Right lobe of liver (tissue), 4 donors: ENCODE data around the gene IRF2.
A peak's percentile ranks its signal among the peaks of the same experiment; 100 is the strongest.

Experiments
- POLR2A ChIP-seq: fragments of 450-650 bp; IDR thresholded peaks from one replicate; pipeline ENCODE4 v1.6.1; 2017; ENCODE audit warnings: antibody characterized with exemption, mild to moderate bottlenecking
- TF ChIP-seq, protein P1 (sequence below), 4 donors: fragments of 200-600 bp in 3 of 4; fragments of 450-650 bp in 1 of 4; IDR thresholded peaks; one replicate each; pipeline versions ENCODE4 v1.5.1 to v1.8.0; 2016 to 2022; ENCODE audit warnings: antibody characterized with exemption in 4 of 4, mild to moderate bottlenecking in 2 of 4
- donor health status: DM: no; HTN: no; CAD: no.
- donor health status: DM: no; HTN: no; CAD: no.
- donor health status: DM: no; HTN: yes; CAD: no.

DNA sequence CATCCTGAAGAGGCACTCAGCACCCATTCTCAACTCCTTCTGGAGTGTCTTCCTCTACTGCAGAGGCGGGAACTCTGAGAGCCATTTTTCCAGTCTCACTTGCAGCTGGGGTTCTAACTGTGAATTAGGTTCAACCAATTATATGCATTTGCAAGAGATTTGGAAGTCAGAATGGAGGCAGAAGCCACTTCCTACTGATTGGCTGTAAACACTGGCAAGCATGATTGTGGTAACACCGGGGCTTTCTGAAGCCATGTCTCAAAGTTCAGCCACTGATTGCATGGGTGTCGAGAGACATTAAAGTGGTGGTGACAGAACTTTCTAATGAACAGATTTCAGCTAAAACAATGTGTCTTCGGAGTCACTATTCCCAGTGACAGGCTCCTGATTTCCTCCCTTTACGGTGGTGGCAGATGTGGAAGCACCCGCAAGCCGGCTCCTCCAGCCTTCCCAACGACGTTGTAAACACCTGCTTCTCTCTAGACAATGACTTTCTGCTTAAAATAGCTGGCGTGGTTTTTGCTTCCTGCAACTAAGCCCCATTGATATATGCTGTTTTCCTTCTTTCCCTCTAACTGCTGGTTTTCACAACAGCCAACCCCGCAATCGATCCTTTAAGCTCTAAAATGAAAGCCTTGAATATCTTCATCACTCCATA is 92.0 kb downstream of the IRF2 start:
- TF ChIP-seq, protein P1, sequence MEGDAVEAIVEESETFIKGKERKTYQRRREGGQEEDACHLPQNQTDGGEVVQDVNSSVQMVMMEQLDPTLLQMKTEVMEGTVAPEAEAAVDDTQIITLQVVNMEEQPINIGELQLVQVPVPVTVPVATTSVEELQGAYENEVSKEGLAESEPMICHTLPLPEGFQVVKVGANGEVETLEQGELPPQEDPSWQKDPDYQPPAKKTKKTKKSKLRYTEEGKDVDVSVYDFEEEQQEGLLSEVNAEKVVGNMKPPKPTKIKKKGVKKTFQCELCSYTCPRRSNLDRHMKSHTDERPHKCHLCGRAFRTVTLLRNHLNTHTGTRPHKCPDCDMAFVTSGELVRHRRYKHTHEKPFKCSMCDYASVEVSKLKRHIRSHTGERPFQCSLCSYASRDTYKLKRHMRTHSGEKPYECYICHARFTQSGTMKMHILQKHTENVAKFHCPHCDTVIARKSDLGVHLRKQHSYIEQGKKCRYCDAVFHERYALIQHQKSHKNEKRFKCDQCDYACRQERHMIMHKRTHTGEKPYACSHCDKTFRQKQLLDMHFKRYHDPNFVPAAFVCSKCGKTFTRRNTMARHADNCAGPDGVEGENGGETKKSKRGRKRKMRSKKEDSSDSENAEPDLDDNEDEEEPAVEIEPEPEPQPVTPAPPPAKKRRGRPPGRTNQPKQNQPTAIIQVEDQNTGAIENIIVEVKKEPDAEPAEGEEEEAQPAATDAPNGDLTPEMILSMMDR (IDR thresholded peaks at IDR 0.05) = no peak
- TF ChIP-seq POLR2A = peak; percentile 56
